Epithelial cell of proximal tubule (primary cell): Measurements from ENCODE around the gene CABLES2. TPM values are rescaled to one million over a fixed set of nuclear protein-coding genes. Genes with fewer than 3 reads are reported as not detected.
"Not testable (repeated sequence)": the region's sequence is repeated elsewhere in the genome, so short reads cannot be mapped to it uniquely, and the experiment has no call there.

ENCODE experiments used
- DNase-seq: peaks from one replicate; pipeline ENCODE4 v3.0.0-alpha.2; 2011; ENCODE audit warnings: low read depth
- H3K4me3 ChIP-seq: 2 replicates; pipeline ENCODE4 v1.5.1; 2011; ENCODE audit warnings: low read depth, mild to moderate bottlenecking, low read length
- total RNA-seq: library from RNA; depleted of rRNA; stranded (reverse); fragments of >200 nt; gene quantifications from 2 replicates; pipeline ENCODE4 v1.2.3, GENCODE V29; 2015
- TF ChIP-seq, protein P1 (sequence below): conservative IDR thresholded peaks from 2 replicates; pipeline ENCODE4 v1.5.1; 2012; ENCODE audit warnings: low read depth, mild to moderate bottlenecking, low read length

CABLES2 gene
- total RNA-seq, 1 donor from 2014 or later = 5.8 TPM

DNA sequence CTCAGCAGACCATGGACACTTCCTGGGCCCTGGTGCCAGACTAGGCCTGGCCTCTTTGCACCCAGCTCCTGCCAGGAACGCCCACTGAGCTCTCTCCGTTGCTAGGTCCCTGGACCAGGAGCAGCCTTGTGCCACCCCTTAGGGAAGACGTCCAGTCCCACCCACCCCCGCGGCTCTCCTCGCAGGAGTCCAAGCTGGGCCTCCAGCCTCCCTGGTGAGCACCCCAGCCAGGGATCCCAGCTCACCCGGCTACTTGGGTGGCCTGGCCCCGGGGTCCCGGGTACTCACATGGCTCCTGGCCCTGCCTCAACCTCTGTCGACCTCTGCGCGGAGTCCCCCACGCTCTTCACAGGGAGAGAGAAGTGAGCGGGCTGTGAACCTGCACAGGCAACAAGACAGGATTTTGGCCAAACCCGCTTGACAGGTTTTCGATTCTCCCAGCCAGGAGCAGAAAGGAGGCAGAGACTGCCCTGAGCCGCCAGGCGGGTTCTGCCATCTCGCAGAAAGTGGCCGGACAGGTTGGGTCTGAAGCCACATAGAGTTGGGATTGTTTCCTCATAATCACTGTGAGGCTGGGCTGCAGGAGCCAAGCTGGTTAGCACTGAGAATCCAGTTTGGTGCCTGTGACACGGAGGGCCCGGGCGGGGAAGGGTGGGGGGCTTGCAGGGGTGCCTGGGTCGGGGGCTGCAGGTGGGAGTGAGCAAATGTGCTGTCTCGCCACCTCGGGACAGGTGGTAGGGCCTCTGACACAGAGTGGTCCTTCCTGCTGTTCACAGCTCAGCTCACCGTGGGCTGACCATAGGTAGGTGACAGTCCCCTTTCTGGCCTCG is 20.3 kb upstream of the CABLES2 start, which contains the start of gene RBBP8NL:
Gene RBBP8NL, minus strand, starts transcription at position 368 of the 830 bp plus-strand sequence. CDS start 7,892 bp downstream, outside the sequence.
- no peak for DNase-seq
- TF ChIP-seq, protein P1, sequence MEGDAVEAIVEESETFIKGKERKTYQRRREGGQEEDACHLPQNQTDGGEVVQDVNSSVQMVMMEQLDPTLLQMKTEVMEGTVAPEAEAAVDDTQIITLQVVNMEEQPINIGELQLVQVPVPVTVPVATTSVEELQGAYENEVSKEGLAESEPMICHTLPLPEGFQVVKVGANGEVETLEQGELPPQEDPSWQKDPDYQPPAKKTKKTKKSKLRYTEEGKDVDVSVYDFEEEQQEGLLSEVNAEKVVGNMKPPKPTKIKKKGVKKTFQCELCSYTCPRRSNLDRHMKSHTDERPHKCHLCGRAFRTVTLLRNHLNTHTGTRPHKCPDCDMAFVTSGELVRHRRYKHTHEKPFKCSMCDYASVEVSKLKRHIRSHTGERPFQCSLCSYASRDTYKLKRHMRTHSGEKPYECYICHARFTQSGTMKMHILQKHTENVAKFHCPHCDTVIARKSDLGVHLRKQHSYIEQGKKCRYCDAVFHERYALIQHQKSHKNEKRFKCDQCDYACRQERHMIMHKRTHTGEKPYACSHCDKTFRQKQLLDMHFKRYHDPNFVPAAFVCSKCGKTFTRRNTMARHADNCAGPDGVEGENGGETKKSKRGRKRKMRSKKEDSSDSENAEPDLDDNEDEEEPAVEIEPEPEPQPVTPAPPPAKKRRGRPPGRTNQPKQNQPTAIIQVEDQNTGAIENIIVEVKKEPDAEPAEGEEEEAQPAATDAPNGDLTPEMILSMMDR = no peak
- H3K4me3 ChIP-seq = no peak within 1 kb of the TSS

DNA sequence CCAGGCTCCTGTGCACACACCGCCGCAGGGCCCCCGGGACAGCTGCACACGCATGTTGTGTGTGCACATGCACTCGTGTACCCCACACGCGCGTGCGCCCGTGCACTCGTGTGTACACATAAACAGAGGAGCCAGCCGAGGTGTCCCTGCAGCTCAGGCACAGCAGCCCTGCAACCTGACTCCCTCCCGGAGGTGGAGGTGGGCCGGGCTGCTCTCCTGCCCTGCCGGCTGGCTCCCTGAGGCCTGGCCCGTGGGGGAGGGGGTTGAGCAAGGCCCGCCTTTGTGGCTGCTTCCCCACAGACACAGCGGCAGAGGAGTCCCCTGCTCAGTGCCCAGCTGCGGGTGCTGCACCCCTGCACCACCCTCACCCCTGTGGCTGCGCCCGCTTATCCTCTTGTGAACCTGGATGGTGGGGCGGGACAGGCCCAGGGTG is 19.6 kb upstream of the CABLES2 start:
- TF ChIP-seq, protein P1 = no peak
- no peak for DNase-seq
- no peak overlapping the region for H3K4me3 ChIP-seq

DNA sequence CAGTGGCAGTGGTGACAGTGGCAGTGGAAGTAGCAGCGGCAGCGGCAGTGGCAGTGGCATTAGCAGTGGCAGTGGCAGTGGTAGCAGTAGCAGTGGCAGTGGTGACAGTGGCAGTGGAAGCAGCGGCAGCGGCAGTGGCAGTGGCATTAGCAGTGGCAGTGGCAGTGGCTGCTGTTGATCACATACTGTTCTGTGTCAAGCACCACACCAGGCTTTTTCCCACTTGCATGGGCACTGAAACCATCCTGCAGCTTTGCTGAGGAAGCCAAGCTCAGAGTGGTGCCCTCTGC is 18.9 kb upstream of the CABLES2 start:
- not testable (repeated sequence) for H3K4me3 ChIP-seq, DNase-seq

DNA sequence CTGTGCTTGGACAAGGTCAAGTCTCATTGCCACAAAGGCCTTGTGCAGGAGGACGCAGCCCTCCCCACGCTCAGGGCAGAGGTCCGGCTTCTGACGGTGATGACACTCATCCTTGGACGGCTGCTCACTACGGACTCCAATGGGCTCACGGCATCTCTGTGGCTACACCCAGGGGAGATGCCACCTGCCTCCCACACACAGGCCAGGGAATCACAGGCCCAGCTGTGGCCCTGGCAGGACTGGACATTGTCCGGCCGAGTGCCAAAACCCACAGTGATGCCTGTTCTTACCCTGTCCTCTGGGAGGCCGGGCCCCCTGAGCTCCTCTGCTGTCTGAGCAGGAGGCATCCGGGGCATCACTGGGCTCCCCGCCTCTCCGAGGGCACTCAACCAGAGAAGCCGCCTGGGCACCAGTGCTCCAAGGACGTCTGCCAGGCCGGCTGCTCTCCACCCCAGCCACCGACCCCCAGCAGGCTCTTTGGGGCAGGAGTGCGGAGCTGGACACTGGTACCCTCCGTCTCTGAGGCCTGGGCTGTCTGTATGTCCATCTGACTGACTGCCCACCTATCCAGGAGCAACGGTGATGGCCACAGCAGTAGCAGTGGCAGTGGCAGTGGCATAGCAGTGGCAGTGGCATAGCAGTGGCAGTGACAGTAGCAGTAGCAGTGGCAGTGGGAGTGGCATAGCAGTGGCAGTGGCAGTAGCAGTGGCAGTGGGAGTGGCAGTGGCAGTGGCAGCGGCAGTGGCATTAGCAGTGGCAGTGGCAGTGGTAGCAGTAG is 18.4 kb upstream of the CABLES2 start:
- TF ChIP-seq, protein P1 = no peak
- no peak for DNase-seq
- no peak overlapping the region for H3K4me3 ChIP-seq

DNA sequence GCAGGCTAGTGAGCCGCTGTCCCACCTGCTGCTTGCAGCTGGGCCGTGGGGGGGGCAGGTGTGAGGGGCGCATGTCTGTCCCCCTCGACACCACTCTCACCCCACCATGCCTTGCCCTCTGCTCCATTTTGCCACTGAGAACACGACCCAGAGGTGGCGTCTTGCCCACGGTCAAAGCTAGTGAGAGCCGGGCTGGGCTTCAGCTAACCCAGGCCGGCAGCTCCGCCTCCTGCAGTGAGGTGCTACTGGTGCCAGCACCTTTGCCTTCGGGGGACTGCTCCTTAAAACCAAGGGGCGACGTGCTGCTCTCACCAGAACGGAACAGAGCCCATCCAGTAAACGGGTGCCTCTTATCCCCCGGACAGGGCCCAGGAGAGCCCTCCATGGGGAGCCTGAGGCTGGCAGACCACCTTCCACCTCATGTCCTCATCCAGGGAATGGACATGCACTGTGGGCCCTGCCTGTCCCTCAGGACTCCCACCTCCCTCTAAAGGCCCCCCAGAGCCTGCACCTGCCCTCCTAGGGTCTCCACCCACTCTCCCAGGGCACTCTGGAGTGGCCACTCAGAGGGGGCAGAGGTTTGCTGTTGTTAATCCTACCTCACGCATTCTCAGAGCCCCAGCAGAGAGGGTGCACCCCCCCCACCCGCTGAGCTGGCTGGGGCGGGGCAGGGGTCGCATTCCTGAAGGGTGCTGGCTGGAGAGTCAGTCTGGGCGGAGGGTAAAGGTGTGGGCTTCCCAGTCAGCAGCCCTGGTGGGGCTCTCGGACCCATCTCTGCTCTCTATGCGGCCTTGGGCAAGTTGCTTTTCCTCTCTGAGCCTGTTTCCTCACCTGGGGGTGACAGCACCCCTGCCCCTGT is 17.4 kb upstream of the CABLES2 start:
- TF ChIP-seq, protein P1 = no peak
- no peak overlapping the region for H3K4me3 ChIP-seq
- DNase-seq = no peak

DNA sequence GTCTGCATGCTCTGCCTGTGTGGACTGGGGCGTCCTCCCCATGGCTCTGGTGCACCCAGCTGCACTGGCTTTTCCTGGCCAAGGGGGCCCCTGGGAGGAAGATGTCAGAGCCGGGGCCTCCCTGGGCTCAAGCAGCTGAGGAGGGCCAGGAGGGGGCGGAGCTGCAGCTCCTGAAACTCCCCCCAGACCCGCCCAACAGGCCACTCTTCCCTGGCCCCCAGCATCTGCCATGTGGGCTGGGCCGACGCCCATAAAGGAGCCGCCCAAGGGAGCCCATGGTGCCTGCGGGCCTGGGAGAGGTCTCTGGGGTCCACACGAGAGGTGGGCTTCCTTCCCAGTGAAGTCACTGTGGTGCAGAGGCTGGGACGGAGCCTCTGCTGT is 16.2 kb upstream of the CABLES2 start:
- DNase-seq = no peak
- TF ChIP-seq, protein P1 = no peak
- H3K4me3 ChIP-seq = no peak overlapping the region

DNA sequence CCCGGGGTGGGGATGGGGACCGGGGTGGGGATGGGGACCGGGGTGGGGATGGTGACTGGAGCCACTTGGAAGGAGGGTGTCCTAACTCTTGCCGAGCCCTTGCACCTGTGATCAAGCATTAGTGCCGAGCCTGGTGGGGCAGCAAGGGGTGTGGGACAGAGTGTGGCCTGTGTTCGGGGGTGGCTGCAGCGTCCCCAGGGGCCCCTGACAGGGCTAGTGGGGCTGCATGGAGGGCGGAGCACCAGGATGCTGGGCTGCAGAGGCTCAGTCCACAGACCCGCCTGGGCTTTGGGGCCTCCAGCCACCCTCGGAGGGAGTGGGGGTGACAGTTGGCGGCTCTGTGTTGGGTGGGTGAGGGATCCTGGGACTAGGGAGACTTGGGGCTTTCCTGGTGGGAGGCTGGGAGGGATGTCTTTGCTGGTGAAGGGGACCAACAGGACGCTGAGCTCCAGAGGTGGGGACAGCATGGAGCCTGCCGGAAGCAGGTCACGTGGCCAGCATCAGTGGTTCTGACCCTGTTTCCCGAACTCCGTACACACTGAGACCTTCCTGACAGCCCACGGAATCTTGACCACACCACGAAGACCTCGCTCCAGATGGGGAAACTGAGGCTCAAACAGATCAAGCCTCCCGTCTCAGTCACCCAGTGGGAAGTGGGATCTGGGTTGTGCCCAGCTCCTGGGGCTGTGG is 15.7 kb upstream of the CABLES2 start:
- TF ChIP-seq, protein P1 = no peak
- no peak for DNase-seq
- no peak overlapping the region for H3K4me3 ChIP-seq
